Erythroblast (primary cell): ENCODE measurements around the gene FCF1.

ENCODE experiments used
- GATA1 ChIP-seq: IDR thresholded peaks from 2 replicates; pipeline ENCODE4 v1.6.1; 2011; ENCODE audit warnings: low read depth, mild to moderate bottlenecking, control low read depth, low read length, moderate library complexity
- POLR2A ChIP-seq: IDR thresholded peaks from 2 replicates; pipeline ENCODE4 v1.6.1; 2011; ENCODE audit warnings: mild to moderate bottlenecking, low read length

DNA sequence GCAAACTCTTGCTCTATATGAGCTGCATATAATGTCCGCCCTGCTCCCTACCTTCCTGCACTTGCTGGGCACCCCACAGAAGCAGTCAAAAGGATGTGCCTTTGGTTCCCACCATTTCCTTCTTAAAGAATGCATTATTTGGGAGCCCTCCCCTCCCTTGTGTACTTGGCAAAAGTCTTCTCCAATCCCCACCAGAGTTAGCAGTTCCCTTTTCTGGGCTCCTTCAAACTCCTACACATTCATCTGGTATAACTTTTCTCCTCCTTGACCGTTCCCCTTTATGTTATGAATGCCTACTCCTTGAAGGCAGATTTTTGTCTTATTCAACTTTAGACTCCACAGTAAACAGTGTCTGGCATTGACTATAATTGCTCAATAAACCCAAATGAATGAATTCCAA, 27.9 kb upstream of the FCF1 start:
- no peak for TF ChIP-seq POLR2A
- no peak for TF ChIP-seq GATA1
